Neutrophil (primary cell): ENCODE data around the gene SH2B3.
"Not testable (repeated sequence)": the region's sequence is repeated elsewhere in the genome, so short reads cannot be mapped to it uniquely, and the experiment has no call there.

Experiments used
- H3K27ac ChIP-seq: fragments of 200-600 bp; sonication (generic); 2 replicates; pipeline ENCODE4 v1.5.1; 2016; ENCODE audit warnings: mild to moderate bottlenecking, moderate library complexity
- H3K27me3 ChIP-seq: fragments of 200-600 bp; sonication (generic); 2 replicates; pipeline ENCODE4 v1.6.0; 2016; ENCODE audit warnings: mild to moderate bottlenecking
- H3K36me3 ChIP-seq: fragments of 200-600 bp; sonication (generic); 2 replicates; pipeline ENCODE4 v1.5.1; 2017
- H3K4me1 ChIP-seq, 2 experiments: fragments of 200-600 bp in 1 of 2; sonication (generic) in 1 of 2; 1 replicate in 1 of 2; 2 replicates in 1 of 2; pipeline versions ENCODE4 v1.5.1 to v1.6.1; 2013 to 2016; ENCODE audit warnings: low read depth in 1 of 2, low read length in 1 of 2, mild to moderate bottlenecking in 1 of 2, moderate library complexity in 1 of 2; ENCODE audit not compliant: control insufficient read depth in 1 of 2, insufficient read depth in 1 of 2
- H3K4me3 ChIP-seq, 2 experiments: fragments of 200-600 bp in 1 of 2; sonication (generic) in 1 of 2; 1 replicate in 1 of 2; 2 replicates in 1 of 2; pipeline ENCODE4 v1.5.1; 2013 to 2016; ENCODE audit warnings: low read depth in 1 of 2, low read length in 1 of 2, mild to moderate bottlenecking in 1 of 2, moderate library complexity in 1 of 2
- H3K9me3 ChIP-seq: fragments of 200-600 bp; sonication (generic); 2 replicates; pipeline ENCODE4 v1.5.1; 2016
- CTCF ChIP-seq: fragments of 200-600 bp; sonication (generic); IDR thresholded peaks from 2 replicates; pipeline ENCODE4 v1.5.1; 2016; ENCODE audit warnings: antibody characterized with exemption

SH2B3 gene

DNA sequence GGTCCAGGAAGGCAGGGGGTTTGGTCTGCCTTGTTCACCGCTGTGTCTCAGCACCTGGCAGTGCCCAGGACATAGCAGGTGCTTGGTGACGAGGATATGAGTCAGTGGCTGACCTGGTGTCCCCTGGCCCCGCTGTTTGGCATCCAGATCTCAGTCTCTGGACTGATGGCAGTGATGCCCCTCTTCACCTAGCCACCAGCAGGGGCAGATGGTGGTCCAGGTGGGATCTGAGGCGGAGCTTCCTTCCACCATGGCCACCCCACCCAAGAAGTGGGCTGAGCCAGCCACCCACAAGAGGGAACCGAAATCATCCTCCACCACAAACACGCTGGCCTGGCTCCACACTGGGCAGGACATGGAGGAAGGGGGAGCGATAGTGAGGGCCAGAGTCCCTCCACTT lies 16.1 kb upstream of the SH2B3 start:
- TF ChIP-seq CTCF, result no peak
- peaks cover 11 to 12% of the 10 kb centered on the region in 2 experiments for H3K4me1 ChIP-seq
- H3K27ac ChIP-seq, result no peak overlapping the region
- no peaks in the 10 kb centered on the region for H3K36me3 ChIP-seq
- H3K27me3 ChIP-seq, result no peaks in the 10 kb centered on the region
- H3K4me3 ChIP-seq, result no peak overlapping the region
- H3K9me3 ChIP-seq, result no peaks in the 10 kb centered on the region

DNA sequence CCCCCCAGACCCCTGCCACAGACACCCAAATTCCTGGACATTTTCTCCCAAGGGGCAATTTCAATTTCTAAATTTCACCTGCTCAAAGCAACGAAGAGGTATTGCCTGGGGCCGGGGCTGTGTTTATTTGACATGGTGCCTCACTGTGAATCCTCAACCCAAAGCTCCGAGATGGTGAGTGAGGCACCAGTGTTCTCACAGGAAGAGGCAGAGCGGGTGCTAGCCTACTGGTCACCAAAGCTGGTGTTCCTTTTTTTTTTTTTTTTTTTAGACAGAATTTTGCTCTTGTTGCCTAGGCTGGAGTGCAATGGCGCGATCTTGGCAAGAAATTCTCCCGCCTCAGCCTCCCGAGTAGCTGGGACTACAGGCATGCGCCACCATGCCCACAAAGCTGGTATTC lies 14.8 kb upstream of the SH2B3 start:
- Histone ChIP-seq H3K27me3 (no peaks in the 10 kb centered on the region), H3K9me3 (no peaks in the 10 kb centered on the region), H3K36me3 (no peaks in the 10 kb centered on the region), H3K4me3 (no peak overlapping the region), H3K4me1 (peaks cover 11 to 14% of the 10 kb centered on the region in 2 experiments), H3K27ac (no peak overlapping the region)
- TF ChIP-seq CTCF, result no peak

- TF ChIP-seq CTCF, result no peak
Measured at GRCh38 chr12:111393700-111394300, 11.9 kb upstream of the SH2B3 start.

GRCh38 chr12:111394480-111394879 lies 11.2 kb upstream of the SH2B3 start:
- Histone ChIP-seq H3K27me3 (no peaks in the 10 kb centered on the region), H3K36me3 (no peaks in the 10 kb centered on the region), H3K4me3 (no peak overlapping the region), H3K4me1 (peaks cover 11 to 22% of the 10 kb centered on the region in 2 experiments), H3K9me3 (no peaks in the 10 kb centered on the region), H3K27ac (no peak overlapping the region)
- no peak for TF ChIP-seq CTCF

More at GRCh38 chr12:111393700-111394300, 11.9 kb upstream of the SH2B3 start:
- Histone ChIP-seq H3K4me3 (no peak overlapping the region), H3K4me1 (peaks cover 11 to 22% of the 10 kb centered on the region in 2 experiments), H3K27ac (peak overlapping the region; percentile 66), H3K9me3 (no peaks in the 10 kb centered on the region), H3K27me3 (no peaks in the 10 kb centered on the region), H3K36me3 (no peaks in the 10 kb centered on the region)

- H3K4me1 ChIP-seq, result peaks cover 11 to 22% of the 10 kb centered on the region in 2 experiments
- H3K27me3 ChIP-seq, result no peaks in the 10 kb centered on the region
- no peak for TF ChIP-seq CTCF
Measured at GRCh38 chr12:111395336-111396187, 10.2 kb upstream of the SH2B3 start.

GRCh38 chr12:111396271-111396670 lies 9.5 kb upstream of the SH2B3 start:
- H3K4me1 ChIP-seq, result peaks cover 11 to 22% of the 10 kb centered on the region in 2 experiments
- H3K27ac ChIP-seq, H3K9me3 ChIP-seq, H3K36me3 ChIP-seq, H3K4me3 ChIP-seq, H3K27me3 ChIP-seq: not testable (repeated sequence)

More at GRCh38 chr12:111395336-111396187, 10.2 kb upstream of the SH2B3 start:
- H3K27ac ChIP-seq, result no peak overlapping the region
- H3K4me3 ChIP-seq, result no peak overlapping the region
- H3K36me3 ChIP-seq, result no peaks in the 10 kb centered on the region
- no peaks in the 10 kb centered on the region for H3K9me3 ChIP-seq
